Measurements from ENCODE around the gene CLBA1.

GRCh38 chr14:105015242-105015641, 29.7 kb downstream of the CLBA1 start:
- TF ChIP-seq POLR2A (IDR thresholded peaks at IDR 0.05) (no peak), POLR2AphosphoS5 (IDR thresholded peaks at IDR 0.05; ENCODE audit: insufficient read depth in 1 of 2, low read depth in 1 of 2) (no peak), CTCF (IDR thresholded peaks at IDR 0.05) (no peak)

All from vagina (tissue), 2 donors.